ENCODE results near the gene RBM15.

Gene RBM15

GRCh38 chr1:110328274-110328673, 10.9 kb upstream of the RBM15 start:
- no peak overlapping the region for H2BK12ac ChIP-seq (ENCODE audit: low read length)
- H3K27ac ChIP-seq (replicated peaks; ENCODE audit: low read length): no peak overlapping the region
- H3K4me2 ChIP-seq (ENCODE audit: insufficient read depth, low read length, poor library complexity, severe bottlenecking): no peak overlapping the region
- H2AFZ ChIP-seq (ENCODE audit: low read length): no peak overlapping the region
- no peaks in the 10 kb centered on the region for H3K27me3 ChIP-seq (ENCODE audit: control insufficient read depth in 3 of 3, insufficient read depth in 3 of 3, low read depth in 1 of 3, low read length in 3 of 3)
- H3K9ac ChIP-seq (ENCODE audit: low read depth, low read length, poor library complexity): no peak overlapping the region
- no peak overlapping the region for H2BK15ac ChIP-seq (ENCODE audit: low read length)
- H4K91ac ChIP-seq (ENCODE audit: low read depth, low read length, poor library complexity): no peak overlapping the region
- H3K4ac ChIP-seq (ENCODE audit: low read length): no peak overlapping the region
- no peak overlapping the region for H3K14ac ChIP-seq (ENCODE audit: low read length)
- no peak overlapping the region for H2AK5ac ChIP-seq (ENCODE audit: low read depth, low read length)
- no peaks in the 10 kb centered on the region for H3K4me1 ChIP-seq (ENCODE audit: control insufficient read depth in 2 of 2, insufficient read depth in 1 of 2, low read depth in 1 of 2, low read length in 2 of 2)
- no peak overlapping the region for H4K8ac ChIP-seq (ENCODE audit: low read depth, low read length)
- H3K36me3 ChIP-seq (replicated peaks in 1 of 2; ENCODE audit: control insufficient read depth in 2 of 2, insufficient read depth in 2 of 2, low read length in 2 of 2): no peaks in the 10 kb centered on the region
- no peak overlapping the region for H3K23ac ChIP-seq (ENCODE audit: low read depth, low read length, poor library complexity)
- no peak overlapping the region for H2BK120ac ChIP-seq (ENCODE audit: low read depth, low read length)
- no peak overlapping the region for H2BK5ac ChIP-seq (ENCODE audit: low read length)
- no peak overlapping the region for H3K4me3 ChIP-seq (ENCODE audit: low read length in 2 of 2)
- H3K9me3 ChIP-seq (replicated peaks in 1 of 2; ENCODE audit: control insufficient read depth in 2 of 2, insufficient read depth in 1 of 2, low read depth in 1 of 2, low read length in 2 of 2): no peaks in the 10 kb centered on the region
- DNase-seq (ENCODE audit: low spot score): no peak
- no peak overlapping the region for H3K18ac ChIP-seq (ENCODE audit: low read length)
- no peaks in the 10 kb centered on the region for H3K79me1 ChIP-seq (ENCODE audit: low read depth, low read length)

- Histone ChIP-seq H3K4me2 (ENCODE audit: insufficient read depth, low read length, poor library complexity, severe bottlenecking) (no peak overlapping the region), H3K79me1 (ENCODE audit: low read depth, low read length) (no peaks in the 10 kb centered on the region), H2AFZ (ENCODE audit: low read length) (no peak overlapping the region), H2BK120ac (ENCODE audit: low read depth, low read length) (no peak overlapping the region), H3K4ac (ENCODE audit: low read length) (no peak overlapping the region), H3K14ac (ENCODE audit: low read length) (no peak overlapping the region), H3K9me3 (replicated peaks in 1 of 2; ENCODE audit: control insufficient read depth in 2 of 2, insufficient read depth in 1 of 2, low read depth in 1 of 2, low read length in 2 of 2) (no peaks in the 10 kb centered on the region), H3K27ac (replicated peaks; ENCODE audit: low read length) (no peak overlapping the region), H2BK15ac (ENCODE audit: low read length) (no peak overlapping the region), H3K36me3 (replicated peaks in 1 of 2; ENCODE audit: control insufficient read depth in 2 of 2, insufficient read depth in 2 of 2, low read length in 2 of 2) (no peaks in the 10 kb centered on the region), H4K8ac (ENCODE audit: low read depth, low read length) (no peak overlapping the region), H3K4me3 (ENCODE audit: low read length in 2 of 2) (no peak overlapping the region), H2BK12ac (ENCODE audit: low read length) (no peak overlapping the region), H3K4me1 (ENCODE audit: control insufficient read depth in 2 of 2, insufficient read depth in 1 of 2, low read depth in 1 of 2, low read length in 2 of 2) (no peaks in the 10 kb centered on the region), H3K27me3 (ENCODE audit: control insufficient read depth in 3 of 3, insufficient read depth in 3 of 3, low read depth in 1 of 3, low read length in 3 of 3) (no peaks in the 10 kb centered on the region), H3K9ac (ENCODE audit: low read depth, low read length, poor library complexity) (no peak overlapping the region), H4K91ac (ENCODE audit: low read depth, low read length, poor library complexity) (no peak overlapping the region), H2AK5ac (ENCODE audit: low read depth, low read length) (no peak overlapping the region), H2BK5ac (ENCODE audit: low read length) (no peak overlapping the region), H3K23ac (ENCODE audit: low read depth, low read length, poor library complexity) (no peak overlapping the region), H3K18ac (ENCODE audit: low read length) (no peak overlapping the region)
- WGBS, 2 donors (ENCODE audit: extremely low coverage in 2 of 2, insufficient read length in 2 of 2, insufficient replicate concordance in 1 of 2): no CpG with 5 or more reads among the region's 3 CpGs
- DNase-seq (ENCODE audit: low spot score): no peak
These were observed 10.5 kb upstream of the RBM15 start for GRCh38 chr1:110328700-110329099.

GRCh38 chr1:110335265-110335664, 3.9 kb upstream of the RBM15 start:
- Histone ChIP-seq H3K4me2 (ENCODE audit: insufficient read depth, low read length, poor library complexity, severe bottlenecking) (no peak overlapping the region), H2BK120ac (ENCODE audit: low read depth, low read length) (no peak overlapping the region), H3K4me3 (ENCODE audit: low read length in 2 of 2) (no peak overlapping the region), H2BK5ac (ENCODE audit: low read length) (no peak overlapping the region), H3K36me3 (replicated peaks in 1 of 2; ENCODE audit: control insufficient read depth in 2 of 2, insufficient read depth in 2 of 2, low read length in 2 of 2) (peaks cover 0 to 3% of the 10 kb centered on the region in 2 donors), H2BK12ac (ENCODE audit: low read length) (no peak overlapping the region), H4K91ac (ENCODE audit: low read depth, low read length, poor library complexity) (no peak overlapping the region), H3K9ac (ENCODE audit: low read depth, low read length, poor library complexity) (no peak overlapping the region), H3K23ac (ENCODE audit: low read depth, low read length, poor library complexity) (no peak overlapping the region), H2AFZ (ENCODE audit: low read length) (no peak overlapping the region), H2BK15ac (ENCODE audit: low read length) (no peak overlapping the region), H2AK5ac (ENCODE audit: low read depth, low read length) (no peak overlapping the region), H3K4ac (ENCODE audit: low read length) (no peak overlapping the region), H3K27me3 (ENCODE audit: control insufficient read depth in 3 of 3, insufficient read depth in 3 of 3, low read depth in 1 of 3, low read length in 3 of 3) (no peaks in the 10 kb centered on the region), H3K4me1 (ENCODE audit: control insufficient read depth in 2 of 2, insufficient read depth in 1 of 2, low read depth in 1 of 2, low read length in 2 of 2) (peaks cover under 1 to 2% of the 10 kb centered on the region in 2 donors), H3K79me1 (ENCODE audit: low read depth, low read length) (peaks cover 2% of the 10 kb centered on the region), H3K14ac (ENCODE audit: low read length) (no peak overlapping the region), H4K8ac (ENCODE audit: low read depth, low read length) (no peak overlapping the region), H3K27ac (replicated peaks; ENCODE audit: low read length) (no peak overlapping the region), H3K9me3 (replicated peaks in 1 of 2; ENCODE audit: control insufficient read depth in 2 of 2, insufficient read depth in 1 of 2, low read depth in 1 of 2, low read length in 2 of 2) (no peaks in the 10 kb centered on the region), H3K18ac (ENCODE audit: low read length) (no peak overlapping the region)
- DNase-seq (ENCODE audit: low spot score): no peak
- whole genome bisulfite sequencing, 2 donors (ENCODE audit: extremely low coverage in 2 of 2, insufficient read length in 2 of 2, insufficient replicate concordance in 1 of 2): no CpG with 5 or more reads among the region's 1 CpG

- Histone ChIP-seq H3K36me3 (replicated peaks in 1 of 2; ENCODE audit: control insufficient read depth in 2 of 2, insufficient read depth in 2 of 2, low read length in 2 of 2) (peaks cover 9 to 15% of the 10 kb centered on the region in 2 donors), H3K27me3 (ENCODE audit: control insufficient read depth in 3 of 3, insufficient read depth in 3 of 3, low read depth in 1 of 3, low read length in 3 of 3) (no peaks in the 10 kb centered on the region), H3K14ac (ENCODE audit: low read length) (no peak overlapping the region), H3K9ac (ENCODE audit: low read depth, low read length, poor library complexity) (no peak overlapping the region), H2AFZ (ENCODE audit: low read length) (no peak overlapping the region), H4K8ac (ENCODE audit: low read depth, low read length) (no peak overlapping the region), H3K18ac (ENCODE audit: low read length) (no peak overlapping the region), H2AK5ac (ENCODE audit: low read depth, low read length) (no peak overlapping the region), H2BK120ac (ENCODE audit: low read depth, low read length) (no peak overlapping the region), H3K4me1 (ENCODE audit: control insufficient read depth in 2 of 2, insufficient read depth in 1 of 2, low read depth in 1 of 2, low read length in 2 of 2) (peaks cover 7 to 11% of the 10 kb centered on the region in 2 donors), H3K4me2 (ENCODE audit: insufficient read depth, low read length, poor library complexity, severe bottlenecking) (no peak overlapping the region), H3K4ac (ENCODE audit: low read length) (no peak overlapping the region), H4K91ac (ENCODE audit: low read depth, low read length, poor library complexity) (no peak overlapping the region), H3K79me1 (ENCODE audit: low read depth, low read length) (peaks cover 7% of the 10 kb centered on the region), H3K9me3 (replicated peaks in 1 of 2; ENCODE audit: control insufficient read depth in 2 of 2, insufficient read depth in 1 of 2, low read depth in 1 of 2, low read length in 2 of 2) (no peaks in the 10 kb centered on the region), H2BK15ac (ENCODE audit: low read length) (no peak overlapping the region), H2BK12ac (ENCODE audit: low read length) (no peak overlapping the region), H3K23ac (ENCODE audit: low read depth, low read length, poor library complexity) (no peak overlapping the region), H2BK5ac (ENCODE audit: low read length) (no peak overlapping the region), H3K4me3 (ENCODE audit: low read length in 2 of 2) (no peak overlapping the region), H3K27ac (replicated peaks; ENCODE audit: low read length) (no peak overlapping the region)
- DNase-seq (ENCODE audit: low spot score): no peak
- WGBS, 2 donors (ENCODE audit: extremely low coverage in 2 of 2, insufficient read length in 2 of 2, insufficient replicate concordance in 1 of 2): no CpG with 5 or more reads among the region's 1 CpG
These were observed 2.7 kb upstream of the RBM15 start for GRCh38 chr1:110336300-110337039.
